Daoy (cell line): ENCODE measurements around the gene ZNF155. TPM values are rescaled to one million over a fixed set of nuclear protein-coding genes. Genes with fewer than 3 reads are reported as not detected.
A peak's percentile ranks its signal among the peaks of the same experiment; 100 is the strongest.
"Not testable (repeated sequence)": the region's sequence is repeated elsewhere in the genome, so short reads cannot be mapped to it uniquely, and the experiment has no call there.

ENCODE experiments used
- DNase-seq: peaks from one replicate; pipeline ENCODE4 v3.0.0-alpha.2; 2015; ENCODE audit warnings: low read depth
- total RNA-seq: library from RNA; depleted of rRNA; stranded (reverse); fragments of >200 nt; shearing (Covaris generic); gene quantifications from 2 replicates; pipeline ENCODE4 v1.2.3, GENCODE V29; 2014; rRNA removed

Gene ZNF155
- 8.0 and 9.0 TPM in 2 replicates for total RNA-seq

DNA sequence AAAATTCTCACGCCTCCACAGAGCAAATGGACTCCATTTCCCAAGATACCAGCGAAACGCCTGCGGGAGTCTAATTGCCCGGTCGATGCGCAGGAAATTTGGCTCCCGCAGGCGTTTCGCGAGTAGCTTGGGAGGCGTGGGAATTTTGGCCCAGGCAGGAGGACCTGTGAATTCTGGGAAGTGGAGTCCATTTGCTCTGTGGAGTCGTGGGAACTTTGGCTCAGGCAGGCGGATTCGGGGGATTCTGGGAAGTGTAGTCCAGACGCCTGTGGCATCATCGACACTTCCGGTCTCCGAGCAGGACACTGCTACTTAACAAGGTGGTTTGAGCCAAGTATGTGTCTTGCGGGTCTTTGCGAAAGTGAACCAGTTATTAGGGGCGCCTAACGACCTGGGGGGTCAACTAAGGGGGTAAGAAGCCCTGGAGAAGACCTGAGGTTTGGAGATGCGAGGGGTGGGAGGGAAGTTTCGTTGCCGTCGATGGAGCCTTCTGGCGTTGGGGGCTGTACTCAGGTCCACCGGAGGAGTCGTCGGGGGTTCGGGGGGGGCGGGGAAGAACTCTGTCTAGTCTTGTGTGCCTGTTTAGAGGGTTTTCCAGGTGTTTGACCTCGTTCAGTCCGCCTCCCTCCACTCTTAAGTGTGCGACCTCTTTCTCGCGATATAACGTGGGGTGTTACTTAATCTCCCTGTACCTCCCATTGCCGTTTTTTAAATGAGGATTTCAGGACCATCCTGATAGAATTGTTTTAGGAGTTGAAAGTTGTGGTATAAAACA, at the start of gene ZNF155:
TSS of gene ZNF155 (plus strand) at position 277 of the 775 bp plus-strand sequence. CDS start 4,356 bp downstream, outside the sequence.
- peak; percentile 98 for DNase-seq

DNA sequence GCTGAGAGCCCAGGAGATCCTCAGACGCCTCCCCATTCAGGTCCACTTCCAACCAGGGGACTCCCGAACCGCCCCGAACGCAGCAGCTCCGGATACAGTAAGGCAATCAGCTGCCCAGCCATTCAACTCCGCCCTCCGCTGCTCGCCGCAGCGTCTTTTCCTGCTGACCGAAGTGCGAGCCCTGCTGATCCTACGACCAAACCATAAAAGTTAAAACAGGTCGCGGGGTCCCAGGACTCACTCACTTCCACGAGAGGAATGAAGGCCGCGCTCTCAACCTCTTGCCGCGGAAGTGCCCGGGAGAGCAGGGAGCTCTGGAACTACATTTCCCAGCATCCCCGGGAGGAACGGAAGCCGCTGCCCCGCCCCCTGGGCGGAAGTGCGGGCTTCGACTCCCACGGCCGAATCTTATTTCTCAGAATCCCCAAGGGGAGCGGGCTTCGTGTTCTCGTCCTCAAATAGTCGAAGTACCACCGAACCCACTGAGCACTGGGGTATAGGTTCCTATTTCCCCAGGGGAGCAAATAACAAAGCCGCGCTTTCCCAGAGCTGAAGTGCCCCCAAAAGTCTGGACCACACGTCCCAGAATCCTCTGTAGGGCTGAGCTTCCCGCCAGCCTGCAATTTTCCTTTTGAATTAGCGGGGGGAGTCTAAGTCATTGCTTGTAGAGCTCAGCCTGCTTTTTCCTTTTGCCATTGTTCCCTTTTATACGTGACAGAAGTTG, 48.8 kb upstream of the ZNF155 start, which contains the start of gene ZNF45:
TSS of gene ZNF45 (minus strand) at position 298 of the 724 bp plus-strand sequence. CDS start 13,097 bp downstream, outside the sequence.
- DNase-seq, result peak; percentile 90

DNA sequence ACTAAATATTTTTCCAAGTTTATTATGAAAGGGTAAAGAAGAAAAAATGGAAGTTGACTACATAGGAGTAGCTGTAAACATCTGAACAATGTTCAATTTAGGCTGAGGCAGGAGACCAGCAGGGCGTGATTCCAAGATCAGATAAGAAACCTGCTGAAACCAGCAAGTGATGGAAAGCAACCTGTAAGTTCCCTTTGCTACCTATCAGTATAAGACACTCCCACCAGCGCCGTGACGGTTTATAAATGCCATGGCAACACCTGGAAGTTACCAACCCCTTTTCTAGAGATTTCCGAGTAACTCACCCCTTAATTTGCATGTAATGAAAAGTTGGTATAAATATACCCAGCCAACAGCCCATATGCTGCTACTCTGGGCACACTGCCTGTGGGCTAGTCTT, 47.8 kb upstream of the ZNF155 start:
- DNase-seq, result no peak

DNA sequence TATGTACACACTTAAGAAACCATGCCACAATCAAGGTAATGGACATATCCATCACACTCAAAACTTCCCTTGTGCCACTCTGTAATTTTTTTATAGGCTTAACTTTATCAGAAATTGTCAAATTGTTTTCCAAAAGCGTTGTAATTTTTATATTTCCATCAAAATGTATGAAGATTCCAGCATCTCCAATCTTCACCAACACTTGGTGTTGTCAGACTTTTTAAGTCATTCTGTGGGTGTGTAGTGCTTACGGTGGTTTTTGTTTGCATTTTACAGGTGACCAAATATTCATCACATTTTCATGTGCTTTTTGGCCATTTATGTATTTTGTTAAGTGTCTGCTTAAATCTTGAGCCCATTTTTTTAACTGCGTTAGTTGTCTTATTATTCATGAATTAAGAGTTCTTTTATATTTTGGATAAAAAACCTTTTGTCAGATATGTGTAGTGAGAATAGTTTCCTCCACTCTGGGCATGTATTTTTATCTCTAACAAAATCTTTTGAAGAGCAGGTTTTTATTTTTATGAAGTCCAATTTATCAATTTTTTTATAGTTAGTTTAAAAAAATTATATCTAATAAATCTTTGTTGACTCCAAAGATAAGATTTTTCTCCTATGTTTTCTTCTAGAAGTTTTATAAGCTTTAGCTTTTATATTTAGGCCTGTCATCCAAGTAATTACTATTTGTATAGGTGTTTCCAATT, 44.3 kb upstream of the ZNF155 start:
- DNase-seq, result no peak

DNA sequence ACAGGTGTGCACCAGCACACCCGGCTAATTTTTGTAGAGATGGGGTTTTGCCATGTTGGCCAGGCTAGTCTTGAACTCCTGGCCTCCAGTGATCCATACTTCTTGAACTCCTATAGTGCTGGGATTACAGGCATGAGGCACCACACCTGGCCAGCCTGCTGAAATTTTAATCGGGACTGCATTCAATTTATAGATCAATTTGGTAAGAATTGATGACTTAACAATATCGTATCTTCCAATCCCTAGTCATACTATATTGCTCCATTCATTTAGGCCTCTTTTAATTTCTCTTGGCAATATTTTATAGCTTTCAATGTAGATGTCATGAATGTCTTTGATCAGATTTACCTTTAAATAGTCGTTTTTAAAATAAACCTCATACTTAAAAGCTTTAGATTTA, 43.3 kb upstream of the ZNF155 start:
- DNase-seq, result no peak

DNA sequence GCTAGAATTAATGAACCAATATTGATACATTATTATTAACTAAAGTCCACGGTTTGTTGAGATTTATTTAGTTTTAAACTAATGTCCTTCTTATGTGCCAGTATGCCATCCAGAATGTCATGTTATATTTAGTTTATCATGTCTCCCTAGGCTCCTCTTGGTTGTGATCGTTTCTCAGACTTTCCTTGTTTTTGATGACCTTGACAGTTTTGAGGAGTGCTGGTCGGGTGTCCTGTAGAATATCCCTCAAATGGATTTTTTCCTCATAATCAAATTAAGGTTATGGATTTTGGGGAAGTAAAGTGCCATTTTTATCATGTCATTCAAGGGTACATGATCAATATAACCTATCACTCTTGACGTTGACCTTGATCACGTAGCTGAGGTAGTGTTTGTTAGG, 42.8 kb upstream of the ZNF155 start:
- DNase-seq, result no peak

DNA sequence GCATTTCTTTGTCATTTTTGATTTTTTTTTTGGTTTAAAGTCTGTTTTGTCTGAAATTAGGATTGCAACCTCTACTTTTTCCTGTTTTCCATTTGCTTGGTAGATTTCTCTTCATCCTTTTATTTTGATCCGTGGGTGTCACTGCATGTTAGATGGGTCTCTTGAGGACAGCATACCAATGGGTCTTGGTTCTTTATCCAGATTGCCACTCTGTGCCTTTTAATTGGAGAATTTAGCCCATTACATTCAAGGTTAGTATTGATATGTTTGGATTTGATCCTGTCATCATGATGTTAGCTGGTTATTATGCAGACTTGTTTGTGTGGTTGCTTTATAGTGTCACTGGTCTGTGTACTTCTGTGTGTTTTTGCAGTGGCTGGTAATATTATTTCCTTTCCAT, 36.6 kb upstream of the ZNF155 start:
- DNase-seq, result not testable (repeated sequence)

DNA sequence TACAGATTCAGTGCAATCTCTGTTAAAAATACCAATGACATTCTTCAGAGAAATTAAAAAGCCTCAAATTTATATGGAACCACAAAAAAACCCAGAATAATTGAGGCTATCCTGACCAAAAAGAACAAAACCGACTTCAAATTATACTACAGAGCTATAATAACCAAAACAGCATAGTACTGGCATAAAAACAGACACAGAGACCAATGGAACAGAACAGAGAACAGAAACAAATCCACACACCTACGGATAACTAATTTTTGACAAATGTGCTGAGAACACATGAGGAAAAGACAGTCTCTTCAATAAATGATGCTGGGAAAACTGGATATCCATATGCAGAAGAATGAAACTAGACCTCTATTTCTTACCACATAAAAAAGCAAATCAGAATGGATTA, 34.2 kb upstream of the ZNF155 start:
- DNase-seq, result not testable (repeated sequence)

DNA sequence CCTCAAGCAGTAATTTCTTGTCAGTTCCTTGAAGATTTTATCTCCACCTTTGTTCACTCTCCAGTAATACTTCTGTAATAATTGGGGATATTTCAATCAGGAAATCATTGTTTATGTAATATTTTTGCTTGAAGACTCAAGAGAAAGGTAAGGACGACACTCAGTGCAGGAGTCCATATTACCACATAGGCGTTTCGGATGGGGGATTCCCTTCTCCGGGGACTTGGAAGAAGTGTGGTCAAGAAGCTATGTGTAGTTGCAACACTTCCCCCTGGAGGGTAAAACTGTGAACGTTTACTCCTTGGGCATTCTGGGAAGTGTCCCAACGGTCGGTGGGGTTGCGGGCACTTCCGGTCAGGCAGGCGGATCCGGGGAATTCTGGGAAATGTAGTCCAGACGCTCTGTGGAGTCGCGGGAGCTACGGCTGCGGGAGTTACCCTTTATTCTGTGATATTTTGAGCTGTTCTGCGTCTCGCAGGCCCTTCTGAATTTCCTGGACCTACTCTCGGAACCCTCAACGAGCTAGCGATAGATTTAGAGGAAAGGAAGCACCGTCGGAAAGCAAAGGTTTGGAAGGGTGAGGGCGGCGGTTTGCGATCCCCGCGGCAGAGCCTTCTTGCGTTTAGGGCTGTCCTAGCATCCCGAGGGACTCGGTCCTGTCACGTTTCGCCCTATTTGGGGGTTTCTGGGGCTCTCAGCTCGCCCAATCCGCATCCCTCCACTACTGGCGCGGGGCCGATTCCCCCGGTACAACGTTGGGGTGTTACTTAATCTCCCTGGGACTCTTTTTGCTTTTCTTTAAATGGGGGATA, 32.9 kb upstream of the ZNF155 start, which contains the start of gene ZNF221:
TSS of gene ZNF221 (plus strand) at position 395 of the 812 bp plus-strand sequence. CDS start 11,499 bp downstream, outside the sequence.
- DNase-seq, result peak; percentile 96

DNA sequence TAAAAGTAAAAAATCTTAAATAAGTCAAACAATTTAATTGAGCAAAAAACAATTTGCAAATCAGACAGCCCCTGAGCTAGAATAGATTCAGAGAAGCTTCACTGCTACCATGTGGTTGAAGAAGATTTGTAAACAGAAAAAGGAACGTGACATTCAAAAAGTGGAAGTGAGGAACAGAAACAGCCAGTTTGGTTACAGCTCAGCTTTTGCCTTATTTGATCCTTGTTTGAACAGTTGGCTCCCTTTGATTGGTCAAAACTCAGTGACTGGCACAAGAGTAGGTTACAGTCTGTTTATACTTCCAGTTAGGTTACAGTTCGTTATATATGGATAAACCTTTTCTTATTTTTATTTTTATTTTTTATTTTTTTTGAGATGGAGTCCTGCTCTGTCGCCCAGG, 27.2 kb upstream of the ZNF155 start:
- no peak for DNase-seq

DNA sequence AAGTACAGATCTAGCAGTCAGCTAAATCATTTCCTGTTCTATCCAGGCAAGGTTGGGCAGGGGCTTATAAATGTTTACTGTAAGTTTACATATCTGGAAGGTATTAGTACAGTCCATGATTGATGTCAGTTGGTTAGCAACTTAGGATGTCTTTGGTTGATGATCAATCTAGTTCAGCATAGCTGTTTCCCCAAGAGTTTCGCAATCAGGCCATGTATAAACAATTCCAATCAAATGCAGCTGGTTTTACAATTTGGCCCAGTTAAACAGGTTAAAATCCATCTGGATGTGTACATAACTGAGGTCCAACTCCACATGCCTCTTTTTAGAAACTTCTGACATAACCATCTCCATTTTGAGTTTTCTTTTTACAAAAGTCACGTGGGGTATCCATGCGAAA, 26.1 kb upstream of the ZNF155 start:
- DNase-seq, result no peak

DNA sequence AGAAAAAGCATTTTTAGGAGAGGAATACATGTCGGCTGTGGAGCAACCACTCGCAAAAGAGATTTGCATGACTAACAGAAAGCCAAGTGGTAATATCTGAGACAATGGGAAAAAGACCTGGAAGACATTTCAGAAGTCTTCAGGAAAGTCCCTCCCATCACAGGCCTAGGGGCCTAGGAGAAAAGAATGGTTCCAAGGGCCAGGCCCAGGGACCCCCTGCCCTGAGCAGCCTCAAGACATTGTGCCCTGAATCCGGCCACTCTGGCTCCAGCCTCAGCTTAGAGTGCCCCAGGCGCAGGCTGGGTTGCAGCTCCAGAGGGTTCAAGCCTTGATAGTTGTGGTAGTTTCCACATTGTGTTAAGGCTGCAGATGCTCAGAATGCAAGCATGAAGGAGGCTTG, 23.6 kb upstream of the ZNF155 start:
- no peak for DNase-seq

DNA sequence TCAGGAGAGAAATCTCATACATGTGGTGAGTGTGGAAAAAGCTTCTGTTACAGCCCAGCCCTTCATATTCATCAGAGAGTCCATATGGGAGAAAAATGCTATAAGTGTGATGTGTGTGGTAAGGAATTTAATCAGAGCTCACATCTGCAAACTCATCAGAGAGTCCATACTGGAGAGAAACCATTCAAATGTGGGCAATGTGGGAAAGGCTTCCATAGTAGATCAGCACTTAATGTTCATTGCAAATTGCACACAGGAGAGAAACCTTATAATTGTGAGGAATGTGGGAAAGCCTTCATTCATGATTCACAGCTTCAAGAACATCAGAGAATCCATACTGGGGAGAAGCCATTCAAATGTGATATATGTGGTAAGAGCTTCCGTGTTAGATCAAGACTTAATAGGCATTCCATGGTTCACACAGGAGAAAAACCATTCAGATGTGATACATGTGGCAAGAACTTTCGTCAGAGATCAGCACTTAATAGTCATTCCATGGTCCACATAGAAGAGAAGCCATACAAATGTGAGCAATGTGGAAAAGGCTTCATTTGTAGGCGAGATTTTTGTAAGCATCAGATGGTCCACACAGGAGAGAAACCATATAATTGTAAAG, 17.8 kb upstream of the ZNF155 start:
- DNase-seq, result no peak

DNA sequence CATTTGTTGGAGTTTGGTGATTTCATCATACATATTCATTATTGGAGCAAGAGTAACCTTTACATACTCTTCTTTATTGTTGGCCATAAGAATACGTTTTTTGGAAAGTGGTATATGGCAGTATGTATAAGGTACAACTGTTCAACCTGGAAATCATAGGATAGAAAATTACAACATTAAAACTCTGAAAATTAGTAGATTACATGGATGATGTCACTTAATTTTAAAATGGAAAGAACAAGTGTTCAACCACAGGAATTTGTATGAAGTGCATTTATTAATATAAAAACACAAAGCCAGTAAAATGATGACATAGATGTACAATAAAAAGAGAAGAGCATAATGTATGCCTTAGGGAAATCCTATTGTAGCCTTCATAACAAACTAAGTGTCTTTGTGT, 7.3 kb upstream of the ZNF155 start:
- DNase-seq, result no peak

DNA sequence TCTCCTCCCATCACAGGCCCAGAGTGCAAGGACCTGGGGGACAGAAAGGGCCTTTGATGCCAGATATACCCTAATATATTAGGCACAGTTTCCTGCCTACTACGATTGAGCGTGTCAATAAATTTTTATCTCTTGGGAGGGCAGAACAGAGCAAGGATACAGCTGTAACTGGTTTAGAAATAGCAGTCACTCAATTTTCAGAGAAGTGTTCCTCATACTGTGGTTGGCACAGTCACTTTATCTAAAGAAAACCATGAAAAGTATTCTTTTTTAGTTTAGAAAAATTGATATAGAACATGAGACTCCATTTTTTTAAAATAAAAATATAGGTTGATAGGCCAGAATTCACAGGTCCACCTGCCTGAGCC, 460 bp upstream of the ZNF155 start:
- no peak for DNase-seq

DNA sequence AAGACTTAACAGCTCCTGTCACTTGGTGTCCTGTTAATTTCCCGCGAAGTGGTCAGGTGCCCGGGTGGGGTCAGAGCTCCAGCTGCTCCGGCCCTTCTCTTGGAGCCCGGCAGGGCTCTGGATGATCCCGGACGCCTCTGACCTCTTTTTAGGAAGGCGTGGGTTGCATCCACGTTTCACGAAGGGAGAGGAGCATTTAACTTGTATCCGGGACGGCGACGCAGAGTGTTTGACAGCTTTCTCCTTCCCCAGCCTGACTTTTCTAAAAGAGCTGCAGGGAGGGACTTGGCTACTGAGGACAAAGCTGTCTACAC, 656 bp downstream of the ZNF155 start:
- no peak for DNase-seq

DNA sequence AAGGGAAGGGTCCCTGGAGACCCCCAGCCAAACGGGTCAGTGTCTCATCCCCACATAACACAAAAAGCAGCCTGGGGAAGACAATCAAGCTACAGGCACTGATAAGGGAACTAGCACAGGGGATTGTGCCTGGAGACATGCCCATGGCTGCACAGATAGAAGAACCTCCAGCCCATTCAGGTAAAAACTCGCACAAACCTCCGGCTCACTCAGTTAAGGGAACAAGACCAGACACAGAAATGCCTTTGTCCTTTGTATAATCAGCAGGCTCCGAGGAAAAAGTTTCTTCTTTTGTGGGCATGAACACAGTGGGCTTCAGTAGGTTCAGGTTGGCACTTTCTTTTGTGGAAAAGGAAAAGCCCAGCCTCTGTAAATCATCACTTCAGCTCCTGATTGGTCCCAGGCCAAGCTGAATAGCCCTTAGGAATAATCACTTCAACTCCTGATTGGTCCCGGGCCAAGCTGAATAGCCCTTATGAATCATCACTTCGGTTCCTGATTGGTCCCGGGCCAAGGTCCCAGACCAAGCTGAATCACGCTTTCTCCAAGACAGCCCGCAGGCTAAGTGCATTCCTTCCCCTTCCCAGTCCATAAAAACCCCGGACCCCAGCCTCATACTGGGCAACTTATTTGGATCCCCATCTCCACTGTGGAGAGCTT, 13.8 kb downstream of the ZNF155 start:
- peak; percentile 59 for DNase-seq

DNA sequence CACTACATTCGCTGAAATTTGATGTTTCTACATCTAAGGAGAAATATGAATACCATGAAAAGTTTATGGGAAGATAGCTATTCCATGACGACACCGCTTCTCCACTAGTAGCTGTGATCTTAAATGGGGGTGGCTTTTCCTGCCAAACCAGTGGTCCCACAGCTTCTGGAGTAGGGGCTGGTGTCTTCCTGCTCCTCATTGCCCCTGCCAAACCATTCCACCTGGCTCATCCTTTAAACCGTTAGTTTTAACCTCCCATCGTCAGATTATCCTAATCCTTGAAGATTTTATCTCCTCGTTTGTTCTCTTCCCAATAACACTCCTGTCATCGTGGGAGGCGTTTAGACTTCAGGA, 18.2 kb downstream of the ZNF155 start:
- DNase-seq, result no peak

DNA sequence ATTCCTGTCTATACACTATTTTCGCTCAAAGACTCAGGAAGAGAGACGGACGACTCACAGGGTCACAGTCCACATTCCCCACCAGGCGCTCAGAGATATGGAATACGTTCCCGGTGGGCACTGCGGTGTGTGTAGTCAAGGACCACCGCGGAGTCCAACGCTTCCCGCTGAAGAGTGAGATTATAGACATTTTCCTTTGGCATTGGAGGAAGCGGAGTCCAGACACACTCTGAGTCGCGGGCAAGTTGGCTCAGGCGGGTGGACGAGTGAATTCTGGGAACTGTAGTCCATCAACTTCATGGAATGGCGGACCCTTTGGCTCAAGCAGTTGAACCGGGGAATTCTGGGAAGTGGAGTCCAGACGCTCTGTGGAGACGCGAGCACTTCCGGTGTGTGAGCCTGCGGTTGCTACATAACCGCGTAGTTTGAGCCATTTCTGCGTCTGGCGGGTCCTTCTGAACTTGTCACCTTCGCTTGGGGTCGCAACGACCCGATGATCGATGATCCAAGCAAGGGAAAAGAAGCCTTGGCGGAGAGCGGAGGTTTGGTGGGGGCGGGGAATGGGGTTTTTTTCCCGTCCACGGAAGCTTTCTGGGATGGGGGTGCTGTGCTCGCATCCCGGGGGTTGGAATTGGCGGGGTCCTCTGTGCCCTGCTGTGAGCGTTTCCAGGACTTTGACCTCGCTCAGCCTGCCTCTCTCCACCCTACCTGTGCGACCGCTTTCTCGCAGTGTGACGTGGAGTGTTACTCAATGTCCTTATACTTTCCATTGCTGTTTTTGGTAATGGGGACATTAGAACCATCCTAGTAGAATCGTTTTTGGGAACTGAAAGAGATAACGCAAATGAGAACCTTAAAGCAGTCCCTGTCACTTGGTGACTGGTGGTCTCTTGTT, 18.8 kb downstream of the ZNF155 start, which contains the start of gene ZNF230:
TSS of gene ZNF230 (plus strand) at position 392 of the 895 bp plus-strand sequence. CDS start 4,122 bp downstream, outside the sequence.
- peak; percentile 97 for DNase-seq
